Hepatocyte (in vitro differentiated cells): ENCODE data around the gene FFAR4. TPM values are rescaled to one million over a fixed set of nuclear protein-coding genes. Genes with fewer than 3 reads are reported as not detected.

Experiments
- DNase-seq: peaks from one replicate; pipeline ENCODE4 v3.0.0-alpha.2; 2016; ENCODE audit warnings: low spot score
- H2AFZ ChIP-seq: fragments of 200-600 bp; sonication (generic); 2 replicates; pipeline ENCODE4 v1.6.0; 2016; ENCODE audit warnings: antibody characterized with exemption, mild to moderate bottlenecking
- H3K27ac ChIP-seq: fragments of 200-600 bp; sonication (generic); 2 replicates; pipeline ENCODE4 v1.5.1; 2016; ENCODE audit warnings: mild to moderate bottlenecking
- H3K27me3 ChIP-seq: fragments of 200-600 bp; sonication (generic); 2 replicates; pipeline ENCODE4 v1.6.1; 2016
- H3K36me3 ChIP-seq: fragments of 200-600 bp; sonication (generic); replicated peaks from 2 replicates; pipeline ENCODE4 v1.5.1; 2016; ENCODE audit warnings: low read depth; ENCODE audit not compliant: insufficient read depth
- H3K4me1 ChIP-seq: fragments of 200-600 bp; sonication (generic); 2 replicates; pipeline ENCODE4 v1.5.1; 2016; ENCODE audit warnings: mild to moderate bottlenecking, moderate library complexity; ENCODE audit not compliant: insufficient read depth
- H3K4me2 ChIP-seq: fragments of 200-600 bp; sonication (generic); 2 replicates; pipeline ENCODE4 v1.6.0; 2016
- H3K4me3 ChIP-seq: fragments of 200-600 bp; sonication (generic); 2 replicates; pipeline ENCODE4 v1.5.1; 2016; ENCODE audit warnings: mild to moderate bottlenecking
- H3K79me2 ChIP-seq: fragments of 200-600 bp; sonication (generic); 2 replicates; pipeline ENCODE4 v1.6.0; 2017; ENCODE audit warnings: mild to moderate bottlenecking
- H3K9me2 ChIP-seq: fragments of 200-600 bp; sonication (generic); replicated peaks from 2 replicates; pipeline ENCODE4 v1.6.0; 2017; ENCODE audit warnings: mild to moderate bottlenecking; ENCODE audit not compliant: insufficient read depth
- H3K9me3 ChIP-seq: fragments of 200-600 bp; sonication (generic); 2 replicates; pipeline ENCODE4 v1.5.1; 2016; ENCODE audit warnings: low read depth, mild to moderate bottlenecking
- H4K20me1 ChIP-seq: fragments of 200-600 bp; sonication (generic); 2 replicates; pipeline ENCODE4 v1.6.0; 2016; ENCODE audit warnings: mild to moderate bottlenecking; ENCODE audit not compliant: insufficient read depth, poor library complexity, severe bottlenecking
- EZH2 ChIP-seq: fragments of 200-600 bp; sonication (generic); IDR thresholded peaks from 2 replicates; pipeline ENCODE4 v1.6.1; 2016; ENCODE audit warnings: antibody characterized with exemption, mild to moderate bottlenecking, borderline replicate concordance
- EZH2phosphoT487 ChIP-seq: fragments of 200-600 bp; sonication (generic); IDR thresholded peaks from one replicate; pipeline ENCODE4 v1.6.1; 2018; ENCODE audit warnings: antibody characterized with exemption, mild to moderate bottlenecking, low read depth, moderate library complexity; ENCODE audit not compliant: unreplicated experiment, severe bottlenecking
- WGBS: methylation state at CpG from one replicate; pipeline ENCODE4 v1.1.6; 2016; ENCODE audit warnings: low lambda C conversion rate; ENCODE audit errors: missing lambda C conversion rate; 5-methylcytosine and 5-hydroxymethylcytosine counted together
- polyA plus RNA-seq: library from polyadenylated mRNA; unstranded; fragments of >200 nt; fragmentation: Nextera tagmentation; extraction: Ambion mirVana; gene quantifications from 2 replicates; pipeline ENCODE4 v1.2.1, GENCODE V29; 2016
- total RNA-seq: library from RNA; depleted of rRNA; stranded (reverse); fragments of >200 nt; gene quantifications from 2 replicates; pipeline ENCODE4 v1.2.3, GENCODE V29; 2014
- TF ChIP-seq, protein P1 (sequence below): fragments of 200-600 bp; sonication (generic); IDR thresholded peaks from 2 replicates; pipeline ENCODE4 v1.5.1; 2016; ENCODE audit warnings: antibody characterized with exemption, mild to moderate bottlenecking; ENCODE audit not compliant: poor library complexity

The FFAR4 gene
- total and polyA plus RNA-seq, 2 experiments from 2014 or later, result 0.53 TPM; not detected in 1

DNA sequence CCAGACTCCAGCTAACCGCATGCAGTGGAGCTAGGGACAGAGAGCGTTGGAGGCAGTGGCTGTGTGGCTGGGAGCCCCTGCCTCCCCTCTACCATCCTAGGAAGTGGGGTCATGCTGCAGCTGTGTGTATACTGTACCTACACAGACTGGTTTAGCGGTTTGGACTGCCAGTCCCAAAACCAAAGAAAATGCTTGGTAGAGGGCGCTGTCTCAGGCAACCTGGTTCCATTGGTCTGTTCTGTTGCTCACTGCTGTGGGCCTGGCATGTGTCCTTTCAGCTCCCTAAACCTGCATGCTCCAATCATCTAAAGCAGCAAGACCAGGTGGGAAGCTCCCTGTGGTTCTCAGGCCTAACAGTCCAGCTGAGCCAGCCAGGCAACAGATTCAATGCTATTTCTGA is 30.1 kb downstream of the FFAR4 start:
- Histone ChIP-seq H2AFZ (no peak overlapping the region), H4K20me1 (no peaks in the 10 kb centered on the region), H3K9me2 (no peaks in the 10 kb centered on the region), H3K27ac (no peak overlapping the region), H3K27me3 (no peaks in the 10 kb centered on the region), H3K4me2 (no peak overlapping the region), H3K4me3 (no peak overlapping the region), H3K36me3 (no peaks in the 10 kb centered on the region), H3K79me2 (no peaks in the 10 kb centered on the region), H3K4me1 (peaks cover 6% of the 10 kb centered on the region), H3K9me3 (no peaks in the 10 kb centered on the region)
- TF ChIP-seq EZH2phosphoT487, result no peak
- TF ChIP-seq, protein P1, sequence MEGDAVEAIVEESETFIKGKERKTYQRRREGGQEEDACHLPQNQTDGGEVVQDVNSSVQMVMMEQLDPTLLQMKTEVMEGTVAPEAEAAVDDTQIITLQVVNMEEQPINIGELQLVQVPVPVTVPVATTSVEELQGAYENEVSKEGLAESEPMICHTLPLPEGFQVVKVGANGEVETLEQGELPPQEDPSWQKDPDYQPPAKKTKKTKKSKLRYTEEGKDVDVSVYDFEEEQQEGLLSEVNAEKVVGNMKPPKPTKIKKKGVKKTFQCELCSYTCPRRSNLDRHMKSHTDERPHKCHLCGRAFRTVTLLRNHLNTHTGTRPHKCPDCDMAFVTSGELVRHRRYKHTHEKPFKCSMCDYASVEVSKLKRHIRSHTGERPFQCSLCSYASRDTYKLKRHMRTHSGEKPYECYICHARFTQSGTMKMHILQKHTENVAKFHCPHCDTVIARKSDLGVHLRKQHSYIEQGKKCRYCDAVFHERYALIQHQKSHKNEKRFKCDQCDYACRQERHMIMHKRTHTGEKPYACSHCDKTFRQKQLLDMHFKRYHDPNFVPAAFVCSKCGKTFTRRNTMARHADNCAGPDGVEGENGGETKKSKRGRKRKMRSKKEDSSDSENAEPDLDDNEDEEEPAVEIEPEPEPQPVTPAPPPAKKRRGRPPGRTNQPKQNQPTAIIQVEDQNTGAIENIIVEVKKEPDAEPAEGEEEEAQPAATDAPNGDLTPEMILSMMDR, result no peak
- no peak for TF ChIP-seq EZH2
- no peak for DNase-seq
- 86% methylated on average over 4 of the region's 4 CpGs for WGBS

DNA sequence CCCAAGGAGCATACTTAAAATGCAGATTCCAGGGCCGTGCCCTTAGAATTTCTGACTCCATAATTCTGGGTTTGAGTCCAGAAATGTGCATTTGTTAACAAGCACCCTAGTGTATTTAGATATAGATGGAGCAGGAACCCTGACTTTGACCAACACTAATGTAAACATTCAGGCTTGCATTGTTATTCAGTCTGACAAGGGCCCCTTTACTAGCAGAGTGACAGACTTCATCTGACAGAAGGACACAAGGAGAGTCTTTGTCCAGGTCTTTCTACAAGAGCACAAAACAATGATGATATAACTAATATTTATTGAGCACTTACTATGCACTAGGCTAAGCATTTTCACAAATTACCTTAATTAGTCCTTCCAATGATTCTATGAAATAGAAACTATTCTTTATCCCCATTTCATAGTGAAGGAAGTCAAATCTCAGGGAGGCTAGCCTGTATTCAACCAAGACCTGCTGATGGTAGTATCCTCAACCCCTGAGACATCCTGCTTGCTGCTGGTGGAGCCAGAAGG is 30.7 kb downstream of the FFAR4 start:
- no peak overlapping the region for H2AFZ ChIP-seq
- no peak overlapping the region for H3K27ac ChIP-seq
- H4K20me1 ChIP-seq, result no peaks in the 10 kb centered on the region
- H3K27me3 ChIP-seq, result peaks cover 4% of the 10 kb centered on the region
- H3K4me2 ChIP-seq, result no peak overlapping the region
- no peaks in the 10 kb centered on the region for H3K36me3 ChIP-seq
- TF ChIP-seq EZH2phosphoT487, result no peak
- H3K79me2 ChIP-seq, result no peaks in the 10 kb centered on the region
- 100% methylated on average over 1 of the region's 1 CpG for WGBS
- DNase-seq, result no peak
- no peaks in the 10 kb centered on the region for H3K9me3 ChIP-seq
- H3K4me3 ChIP-seq, result no peak overlapping the region
- peaks cover 10% of the 10 kb centered on the region for H3K4me1 ChIP-seq
- H3K9me2 ChIP-seq, result no peaks in the 10 kb centered on the region

DNA sequence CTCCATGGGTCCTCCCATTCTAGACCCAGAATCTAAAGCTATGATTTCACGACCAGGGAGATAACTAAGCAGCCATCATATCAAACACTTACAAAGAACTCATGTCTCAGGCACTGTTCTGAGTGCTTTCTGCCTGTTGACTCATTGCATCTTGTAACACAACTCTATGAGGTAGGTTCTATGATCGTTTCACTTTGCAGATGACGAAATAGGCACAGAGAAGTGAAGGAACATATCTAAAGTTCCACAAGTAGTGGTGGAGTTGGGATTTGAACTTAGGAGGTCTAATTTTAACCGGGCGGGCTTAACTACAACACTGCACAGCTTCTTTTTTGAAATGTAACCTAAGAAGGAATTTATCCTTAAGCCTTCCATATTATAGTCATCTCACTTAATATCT is 31.7 kb downstream of the FFAR4 start:
- H3K9me3 ChIP-seq, result no peaks in the 10 kb centered on the region
- peaks cover 14% of the 10 kb centered on the region for H3K27me3 ChIP-seq
- no peaks in the 10 kb centered on the region for H3K79me2 ChIP-seq
- H3K4me1 ChIP-seq, result peaks cover 12% of the 10 kb centered on the region
- no peak overlapping the region for H3K27ac ChIP-seq
- H3K4me3 ChIP-seq, result no peak overlapping the region
- no peaks in the 10 kb centered on the region for H4K20me1 ChIP-seq
- H3K9me2 ChIP-seq, result no peaks in the 10 kb centered on the region
- H3K36me3 ChIP-seq, result no peaks in the 10 kb centered on the region
- no peak for DNase-seq
- TF ChIP-seq, protein P1, result no peak
- TF ChIP-seq EZH2, result no peak
- no peak for TF ChIP-seq EZH2phosphoT487
- H3K4me2 ChIP-seq, result peak overlapping the region; percentile 20
- H2AFZ ChIP-seq, result no peak overlapping the region
- 86% methylated on average over 5 of the region's 5 CpGs for WGBS

DNA sequence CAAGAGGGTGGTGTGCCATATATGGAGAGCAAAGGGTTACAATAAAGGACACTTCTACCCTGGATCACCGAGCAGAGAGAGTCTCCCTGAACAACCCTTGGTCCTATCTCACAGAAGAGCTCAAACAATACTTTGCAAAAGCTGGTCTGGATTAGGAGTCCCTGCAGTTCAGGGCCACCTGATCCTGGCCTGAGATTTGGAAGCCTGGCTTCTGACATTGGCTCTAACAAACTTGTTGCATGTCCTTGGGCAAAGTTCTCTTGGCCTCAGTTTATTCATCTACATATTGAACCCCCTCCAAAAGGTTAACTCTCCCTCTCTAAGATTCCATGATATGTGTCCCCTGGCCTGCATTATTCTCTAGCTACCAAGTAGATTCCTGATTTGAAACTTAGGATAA is 32.9 kb downstream of the FFAR4 start:
- Histone ChIP-seq H3K79me2 (no peaks in the 10 kb centered on the region), H3K27me3 (peaks cover 16% of the 10 kb centered on the region), H2AFZ (no peak overlapping the region), H3K4me1 (peaks cover 12% of the 10 kb centered on the region), H3K9me3 (no peaks in the 10 kb centered on the region), H3K36me3 (no peaks in the 10 kb centered on the region), H3K9me2 (no peaks in the 10 kb centered on the region), H3K4me3 (no peak overlapping the region), H3K4me2 (peak overlapping the region; percentile 96), H4K20me1 (no peaks in the 10 kb centered on the region), H3K27ac (no peak overlapping the region)
- no peak for DNase-seq
- 64% methylated on average over 1 of the region's 1 CpG for WGBS
- TF ChIP-seq EZH2phosphoT487 (no peak), EZH2 (no peak)
- TF ChIP-seq, protein P1, result no peak
